Liver (tissue), 3 donors: ENCODE results near the gene TMTC2.

Experiments
- ATF3 ChIP-seq: IDR thresholded peaks from 2 replicates; pipeline ENCODE4 v1.6.1; 2016; ENCODE audit warnings: antibody characterized with exemption
- CTCF ChIP-seq: fragments of 150-350 bp; IDR thresholded peaks from 2 replicates; pipeline ENCODE4 v1.5.1; 2017; ENCODE audit warnings: improper control_type of control experiment, low read depth, low read length; ENCODE audit not compliant: missing input control
- MAX ChIP-seq: IDR thresholded peaks from 2 replicates; pipeline ENCODE4 v1.6.1; 2016; ENCODE audit warnings: antibody characterized with exemption
- REST ChIP-seq: IDR thresholded peaks from 2 replicates; pipeline ENCODE4 v1.6.1; 2016; ENCODE audit warnings: antibody characterized with exemption, mild to moderate bottlenecking
- SP1 ChIP-seq: IDR thresholded peaks from 2 replicates; pipeline ENCODE4 v1.6.1; 2018; ENCODE audit warnings: antibody characterized with exemption, mild to moderate bottlenecking
- YY1 ChIP-seq: IDR thresholded peaks from 2 replicates; pipeline ENCODE4 v1.6.1; 2016; ENCODE audit warnings: antibody characterized with exemption, mild to moderate bottlenecking
- donor health status: healthy.
- donor health status: healthy.

GRCh38 chr12:83157604-83158003, 470.9 kb downstream of the TMTC2 start:
- TF ChIP-seq CTCF (no peak), YY1 (no peak), ATF3 (no peak), MAX (no peak), SP1 (no peak), REST (no peak)
